ENCODE results near the gene RNF187. TPM values are rescaled to one million over a fixed set of nuclear protein-coding genes. Genes with fewer than 3 reads are reported as not detected.
A peak's percentile ranks its signal among the peaks of the same experiment; 100 is the strongest.
"Not testable (repeated sequence)": the region's sequence is repeated elsewhere in the genome, so short reads cannot be mapped to it uniquely, and the experiment has no call there.

The RNF187 gene
- total RNA-seq, 2 experiments from 2014 or later = 110 to 132 TPM

DNA sequence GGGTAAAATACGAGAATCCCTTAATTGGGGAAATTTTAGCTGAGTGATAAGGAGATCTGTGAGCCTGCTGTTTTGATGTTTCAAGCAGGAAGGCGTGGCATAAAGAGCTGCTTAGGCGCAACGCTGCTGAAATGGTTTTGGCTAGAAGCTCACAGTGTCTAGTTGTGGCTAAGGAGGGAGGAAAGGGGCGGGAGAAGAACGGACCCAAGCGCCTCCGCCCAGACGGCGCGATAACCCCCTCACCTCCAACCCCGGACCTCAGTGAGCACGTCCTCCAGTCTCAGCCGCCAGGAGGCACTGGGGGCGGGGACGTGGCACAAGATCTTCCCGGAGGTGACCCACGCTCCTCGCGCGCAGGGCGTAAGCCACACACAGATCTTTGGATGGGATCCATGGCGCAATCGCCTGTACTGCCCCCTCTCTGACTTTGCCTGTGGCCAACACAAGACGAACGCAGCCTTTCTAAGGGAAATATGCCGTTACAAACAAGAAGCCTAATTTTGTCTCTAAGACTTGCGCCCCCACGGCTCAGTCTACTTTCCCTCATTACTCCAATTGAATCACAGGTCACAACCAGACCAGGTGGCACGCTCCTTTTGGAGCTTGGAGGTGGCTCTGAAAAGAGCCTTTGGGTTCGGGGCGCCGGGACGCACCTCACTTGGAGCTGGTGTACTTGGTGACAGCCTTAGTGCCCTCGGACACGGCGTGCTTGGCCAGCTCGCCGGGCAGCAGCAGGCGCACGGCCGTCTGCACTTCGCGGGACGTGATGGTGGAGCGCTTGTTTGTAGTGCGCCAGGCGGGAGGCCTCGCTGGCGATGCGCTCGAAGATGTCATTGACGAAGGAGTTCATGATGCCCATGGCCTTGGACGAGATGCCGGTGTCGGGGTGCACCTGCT lies 23.4 kb upstream of the RNF187 start:
- H3K36me3 Mint-ChIP-seq (ENCODE audit: low read depth) = peaks cover 15% of the 10 kb centered on the region
- peak; percentile 84 for DNase-seq
- peak overlapping the region; percentile 93 for H3K27ac Mint-ChIP-seq
- peaks cover 8% of the 10 kb centered on the region for H3K27me3 Mint-ChIP-seq
- CTCF ChIA-PET = interaction anchor here (0.6 to 3.6 kb wide), 9 partner anchors 11 to 959 kb away, joined by 3 to 26 read pairs (median 4); partner anchors contain the start of gene RNF187
- peaks cover 69% of the 10 kb centered on the region for H3K4me1 Mint-ChIP-seq
- H3K4me3 Mint-ChIP-seq = peak overlapping the region; percentile 95
- POLR2A ChIA-PET = interaction anchor here (0.6 to 1.7 kb wide), 10 partner anchors 11 to 849 kb away, joined by 3 to 10 read pairs (median 4); partner anchors contain the start of genes RNF187 and TRIM11
- H3K9me3 Mint-ChIP-seq = no peaks in the 10 kb centered on the region

DNA sequence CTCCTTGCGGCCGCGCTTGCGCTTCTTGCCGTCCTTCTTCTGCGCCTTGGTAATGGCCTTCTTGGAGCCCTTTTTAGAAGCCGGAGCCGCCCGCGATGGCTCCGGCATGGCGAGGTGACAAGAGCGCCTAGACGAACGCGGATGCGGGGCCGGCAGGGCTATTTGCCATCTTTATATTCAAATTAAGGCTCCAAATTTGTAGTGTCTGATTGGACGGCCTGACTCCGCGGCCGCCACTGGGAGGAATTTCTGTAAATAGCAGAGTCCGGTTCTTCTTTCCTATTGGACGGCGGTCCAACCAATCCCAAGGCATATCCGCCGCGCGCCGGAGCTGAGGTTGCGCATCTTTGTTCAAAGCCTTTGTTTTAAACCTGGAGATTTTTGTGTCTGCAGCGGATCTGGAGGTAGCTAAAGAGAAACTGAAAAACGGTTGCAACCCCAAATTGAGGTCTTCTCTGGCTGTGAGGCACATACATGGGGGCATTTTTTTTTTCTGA lies 22.6 kb upstream of the RNF187 start:
- CTCF ChIA-PET = interaction anchor here (0.7 to 3.6 kb wide), 8 partner anchors 9 to 958 kb away, joined by 3 to 26 read pairs (median 6); partner anchors contain the start of genes RNF187 and TRIM11
- Mint-ChIP-seq H3K27me3 (peaks cover 10% of the 10 kb centered on the region), H3K4me3 (peak overlapping the region; percentile 95), H3K9me3 (no peaks in the 10 kb centered on the region), H3K36me3 (ENCODE audit: low read depth) (peaks cover 15% of the 10 kb centered on the region), H3K27ac (peak overlapping the region; percentile 93), H3K4me1 (peaks cover 66% of the 10 kb centered on the region)
- POLR2A ChIA-PET = interaction anchor here (0.6 to 1.7 kb wide), 8 partner anchors 10 to 960 kb away, joined by 3 to 10 read pairs (median 6); partner anchors contain the start of genes RNF187 and TRIM11
- peak; percentile 96 for DNase-seq

DNA sequence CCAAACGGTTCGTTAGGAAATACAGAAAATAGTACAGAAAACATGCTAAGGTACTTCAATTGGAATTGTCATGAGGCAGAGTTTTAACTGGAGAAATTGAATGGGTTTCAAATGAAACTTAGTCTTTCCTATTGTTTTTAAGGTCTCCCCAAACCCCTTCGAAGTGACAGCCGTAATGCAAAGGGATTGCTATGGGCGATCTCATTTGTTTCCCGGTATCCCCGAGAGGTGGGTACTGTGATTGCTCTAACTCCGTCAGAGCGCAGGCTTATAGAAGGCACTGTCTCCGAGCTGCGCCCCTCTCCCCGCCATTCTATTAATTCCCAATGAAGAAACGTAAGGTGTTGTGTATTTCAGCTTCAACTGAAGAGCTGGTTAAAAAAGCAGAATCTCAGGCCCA lies 22.0 kb upstream of the RNF187 start:
- no peak for DNase-seq
- peaks cover 64% of the 10 kb centered on the region for H3K4me1 Mint-ChIP-seq
- ChIA-PET POLR2A (interaction anchor here (0.6 to 1.7 kb wide), 6 partner anchors 8 to 959 kb away, joined by 3 to 10 read pairs (median 6); partner anchors contain the start of genes RNF187 and TRIM11), CTCF (interaction anchor here (0.6 to 3.6 kb wide), 10 partner anchors 10 to 327 kb away, joined by 3 to 26 read pairs (median 4); partner anchors contain the start of genes RNF187 and TRIM11)
- H3K9me3 Mint-ChIP-seq = no peaks in the 10 kb centered on the region
- H3K27me3 Mint-ChIP-seq = peaks cover 13% of the 10 kb centered on the region
- peak overlapping the region; percentile 95 for H3K4me3 Mint-ChIP-seq
- peaks cover 15% of the 10 kb centered on the region for H3K36me3 Mint-ChIP-seq (ENCODE audit: low read depth)
- peak overlapping the region; percentile 93 for H3K27ac Mint-ChIP-seq

DNA sequence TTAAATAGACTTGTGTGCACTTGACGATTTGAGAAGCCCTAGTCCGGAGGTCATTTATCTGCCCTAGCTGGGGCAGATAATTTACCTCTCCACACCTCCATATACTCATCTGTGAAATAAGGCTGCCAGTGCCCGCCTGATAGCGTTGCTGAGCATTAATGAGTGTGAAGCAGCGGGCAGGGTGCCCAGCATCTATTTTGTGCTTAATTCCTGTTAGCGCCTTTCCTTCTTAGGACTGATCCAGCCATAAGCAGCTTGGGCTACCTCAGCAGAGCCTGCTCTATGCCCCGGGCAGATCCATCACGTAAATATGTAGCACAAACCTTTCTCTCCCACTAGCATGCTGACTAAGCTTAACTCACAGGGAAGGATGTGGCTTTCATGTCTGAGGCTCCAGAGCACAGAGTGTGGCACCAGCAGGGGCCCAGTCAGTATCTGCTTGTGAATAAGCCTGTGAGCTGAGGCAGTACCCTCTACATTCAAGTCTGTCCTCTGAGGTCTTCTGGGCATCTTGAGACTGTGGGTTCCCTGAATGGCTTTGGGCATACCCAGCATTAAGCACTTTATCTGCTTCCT lies 21.5 kb upstream of the RNF187 start:
- peaks cover 13% of the 10 kb centered on the region for H3K36me3 Mint-ChIP-seq (ENCODE audit: low read depth)
- no peaks in the 10 kb centered on the region for H3K9me3 Mint-ChIP-seq
- H3K4me3 Mint-ChIP-seq = peak overlapping the region; percentile 95
- H3K27ac Mint-ChIP-seq = peak overlapping the region; percentile 93
- H3K27me3 Mint-ChIP-seq = peaks cover 14% of the 10 kb centered on the region
- ChIA-PET CTCF (interaction anchor here (0.6 to 3.6 kb wide), 10 partner anchors 8 to 328 kb away, joined by 3 to 26 read pairs (median 4); partner anchors contain the start of gene TRIM11), POLR2A (interaction anchor here (1.3 to 1.4 kb wide), 2 partner anchors 9 kb away, joined by 5 to 6 read pairs; no protein-coding TSS in a partner anchor)
- H3K4me1 Mint-ChIP-seq = peaks cover 60% of the 10 kb centered on the region
- peak; percentile 52 for DNase-seq

DNA sequence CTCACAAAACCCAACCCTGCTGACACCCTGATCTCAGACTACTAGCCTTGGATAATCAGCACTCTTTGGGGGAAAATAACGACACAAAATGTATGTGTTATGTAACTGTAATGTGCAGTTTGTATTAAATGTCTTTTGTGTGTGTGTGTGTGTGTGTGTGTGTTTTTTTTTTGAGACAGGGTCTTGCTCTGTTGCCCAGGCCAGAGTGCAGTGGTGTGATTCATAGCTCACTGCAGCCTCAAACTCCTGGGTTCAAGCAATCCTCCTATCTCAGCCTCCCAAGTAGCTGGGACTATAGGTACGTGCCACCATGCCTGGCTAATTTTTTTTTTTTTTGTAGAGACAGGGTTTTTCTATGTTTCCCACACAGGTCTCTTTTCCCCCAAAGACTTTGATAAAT lies 19.0 kb upstream of the RNF187 start:
- CTCF ChIA-PET = interaction anchor here (1.2 kb wide), 1 partner anchor 11 kb away, joined by 3 read pairs; no protein-coding TSS in a partner anchor
- DNase-seq; H3K9me3 Mint-ChIP-seq; H3K36me3 Mint-ChIP-seq (ENCODE audit: low read depth); H3K27ac Mint-ChIP-seq; H3K4me3 Mint-ChIP-seq; POLR2A ChIA-PET: not testable (repeated sequence)
- Mint-ChIP-seq H3K4me1 (peaks cover 53% of the 10 kb centered on the region), H3K27me3 (peaks cover 21% of the 10 kb centered on the region)

DNA sequence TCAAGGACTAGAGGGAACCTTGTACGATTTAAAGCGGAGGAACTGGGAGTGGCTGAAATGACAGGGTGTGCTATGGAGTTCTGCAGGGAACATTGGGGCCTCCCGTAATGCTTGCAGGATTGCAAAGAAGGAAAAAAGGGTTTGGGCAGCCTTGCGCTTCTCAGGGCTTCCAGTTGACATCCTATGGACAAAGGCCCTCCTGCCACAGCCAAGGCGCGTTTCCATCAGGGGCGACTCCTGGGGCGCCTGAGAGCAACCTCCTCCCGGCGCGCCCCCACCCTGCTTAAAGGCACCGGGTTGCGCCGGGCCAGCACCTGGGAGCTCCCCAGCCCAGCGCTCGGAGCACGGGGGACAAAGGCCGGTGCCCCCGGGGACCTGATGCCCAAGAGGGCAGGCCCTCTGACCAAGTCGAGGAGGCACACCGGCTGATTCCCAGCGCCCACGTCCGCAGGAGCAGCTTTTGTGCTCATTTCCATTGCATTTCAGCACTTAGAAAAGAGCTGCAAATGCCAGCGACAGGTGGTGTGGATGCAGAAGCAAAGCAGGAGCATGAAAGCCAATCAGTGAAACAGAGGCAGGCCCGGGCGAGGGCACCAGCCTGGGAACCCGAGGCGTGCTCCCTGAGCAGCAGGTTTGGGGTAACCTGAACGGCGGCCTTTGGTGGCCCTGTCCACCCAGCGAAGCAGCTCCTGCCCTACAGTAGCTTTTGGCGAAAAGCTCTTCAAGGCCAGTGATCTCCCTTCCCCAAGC lies 17.6 kb upstream of the RNF187 start:
- no peak for DNase-seq
- Mint-ChIP-seq H3K9me3 (no peaks in the 10 kb centered on the region), H3K27ac (no peak overlapping the region), H3K36me3 (ENCODE audit: low read depth) (no peaks in the 10 kb centered on the region), H3K4me3 (no peak overlapping the region), H3K27me3 (peaks cover 21% of the 10 kb centered on the region), H3K4me1 (peaks cover 49% of the 10 kb centered on the region)
- ChIA-PET CTCF (interaction anchor here (1.2 kb wide), 1 partner anchor 10 kb away, joined by 3 read pairs; no protein-coding TSS in a partner anchor), POLR2A (no interaction called here)

DNA sequence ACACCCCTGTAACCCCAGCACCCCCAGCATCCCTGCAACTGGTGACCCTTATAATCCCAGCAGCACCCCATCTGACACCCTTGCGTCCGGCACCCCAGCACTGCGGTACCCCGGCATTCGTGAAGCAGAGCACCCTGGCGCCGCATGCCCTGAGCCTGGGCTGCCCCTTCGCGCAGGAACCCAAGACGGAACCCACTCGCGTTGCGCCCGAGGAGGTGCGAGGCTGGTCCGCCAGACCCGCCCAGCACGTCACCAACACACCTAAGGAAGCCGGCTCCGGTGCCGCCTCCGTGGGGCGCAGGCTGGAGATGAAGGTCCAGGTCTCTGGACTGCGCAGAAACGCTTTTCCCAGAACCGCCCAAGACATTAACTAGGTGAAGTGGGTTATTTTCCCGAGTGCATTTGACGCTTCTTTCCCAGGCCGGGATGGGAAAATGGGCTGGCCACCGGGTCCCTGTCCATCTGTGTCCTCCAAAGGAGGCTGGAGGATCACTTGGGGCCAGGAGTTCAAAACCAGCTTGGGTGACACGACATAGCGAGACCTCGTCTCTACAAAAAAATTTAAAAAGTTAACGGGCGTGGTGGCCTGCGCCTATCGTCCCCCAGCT lies 15.9 kb upstream of the RNF187 start:
- H3K27ac Mint-ChIP-seq = no peak overlapping the region
- peaks cover 21% of the 10 kb centered on the region for H3K27me3 Mint-ChIP-seq
- no peaks in the 10 kb centered on the region for H3K9me3 Mint-ChIP-seq
- H3K4me1 Mint-ChIP-seq = peaks cover 32% of the 10 kb centered on the region
- H3K36me3 Mint-ChIP-seq (ENCODE audit: low read depth) = no peaks in the 10 kb centered on the region
- H3K4me3 Mint-ChIP-seq = no peak overlapping the region
- DNase-seq = no peak
- ChIA-PET POLR2A (no interaction called here), CTCF (interaction anchor here (0.6 to 2.7 kb wide), 9 partner anchors 13 to 242 kb away, joined by 3 to 15 read pairs (median 3); partner anchors contain the start of gene RNF187)

DNA sequence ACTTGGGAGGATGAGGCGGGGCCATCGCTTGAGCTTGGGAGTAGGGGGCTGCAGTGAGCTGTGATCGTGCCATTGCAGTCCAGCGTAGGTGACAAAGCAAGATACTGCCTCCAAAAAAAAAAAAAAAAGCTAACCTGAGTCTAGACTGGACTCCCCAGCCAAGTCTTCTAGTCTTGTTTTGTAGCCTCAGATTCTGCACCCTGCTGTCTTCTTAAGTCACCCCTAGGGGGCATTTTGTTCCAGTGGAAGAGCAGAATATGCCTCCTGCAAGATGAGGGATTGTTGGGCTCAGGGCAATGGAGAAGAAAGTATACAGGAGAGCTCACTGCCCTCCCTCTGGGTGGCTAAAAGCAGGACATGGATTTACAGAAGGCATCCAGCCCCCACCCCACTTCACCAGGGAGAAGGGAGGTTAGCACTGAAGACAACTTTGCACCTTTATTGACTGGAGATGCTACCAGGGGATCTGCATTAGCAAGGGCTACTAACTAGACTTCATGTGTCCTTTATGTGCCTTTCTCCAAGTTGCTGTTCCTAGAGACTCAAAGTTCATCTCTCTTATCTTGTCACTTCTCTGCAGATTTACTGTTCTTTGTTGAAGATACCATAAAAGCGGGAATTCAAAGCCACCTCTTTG lies 15.3 kb upstream of the RNF187 start:
- no peak overlapping the region for H3K27ac Mint-ChIP-seq
- DNase-seq = peak; percentile 43
- H3K4me3 Mint-ChIP-seq = no peak overlapping the region
- H3K9me3 Mint-ChIP-seq = no peaks in the 10 kb centered on the region
- peaks cover 21% of the 10 kb centered on the region for H3K27me3 Mint-ChIP-seq
- peaks cover 26% of the 10 kb centered on the region for H3K4me1 Mint-ChIP-seq
- CTCF ChIA-PET = interaction anchor here (0.6 to 2.7 kb wide), 11 partner anchors 10 to 242 kb away, joined by 3 to 15 read pairs (median 3); partner anchors contain the start of gene RNF187
- H3K36me3 Mint-ChIP-seq (ENCODE audit: low read depth) = no peaks in the 10 kb centered on the region
- POLR2A ChIA-PET = no interaction called here

DNA sequence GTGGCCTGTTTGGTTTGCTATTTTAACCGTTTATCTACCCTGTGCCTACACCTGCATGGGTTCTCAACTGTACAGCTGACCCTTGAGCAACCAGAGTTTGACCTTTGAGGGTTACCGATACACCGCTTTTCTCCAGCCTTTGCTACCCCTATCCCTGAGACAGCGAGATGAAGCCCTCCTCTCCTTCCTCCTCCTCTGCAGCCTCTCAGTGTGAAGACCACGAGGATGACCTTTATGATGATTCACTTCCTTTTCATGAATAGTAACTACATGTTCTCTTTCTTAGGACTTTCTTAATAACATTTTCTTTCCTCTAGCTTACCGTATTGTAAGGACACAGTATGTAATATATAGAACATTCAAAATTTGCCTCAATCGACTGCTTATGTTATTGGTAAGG lies 14.5 kb upstream of the RNF187 start:
- Mint-ChIP-seq H3K27me3 (peaks cover 20% of the 10 kb centered on the region), H3K4me1 (peaks cover 22% of the 10 kb centered on the region), H3K36me3 (ENCODE audit: low read depth) (no peaks in the 10 kb centered on the region), H3K27ac (no peak overlapping the region), H3K4me3 (no peak overlapping the region), H3K9me3 (no peaks in the 10 kb centered on the region)
- CTCF ChIA-PET = interaction anchor here (1.3 to 4.3 kb wide), 5 partner anchors 8 to 149 kb away, joined by 3 to 26 read pairs (median 6); partner anchors contain the start of gene RNF187
- POLR2A ChIA-PET = no interaction called here
- DNase-seq = no peak

DNA sequence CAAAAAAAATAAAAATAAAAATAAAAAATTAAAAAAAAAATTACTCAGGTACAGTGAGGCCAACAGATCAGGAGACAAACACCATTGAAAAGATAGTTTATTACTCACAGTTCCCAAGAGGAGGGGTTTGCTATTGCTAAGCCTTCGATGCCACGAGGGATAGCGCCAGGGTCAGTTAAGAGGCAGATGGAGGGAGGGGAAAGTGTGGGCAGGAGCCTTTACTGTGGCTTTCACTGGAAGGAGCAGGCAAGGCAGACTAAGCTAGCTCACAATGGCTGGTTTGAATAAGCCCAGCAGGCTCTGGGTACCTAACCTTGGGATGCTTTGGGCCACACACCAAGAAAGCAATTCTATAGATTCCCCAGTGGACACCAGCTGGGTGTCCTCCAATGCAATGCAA lies 12.7 kb upstream of the RNF187 start:
- Mint-ChIP-seq H3K36me3 (ENCODE audit: low read depth) (no peaks in the 10 kb centered on the region), H3K9me3 (no peaks in the 10 kb centered on the region), H3K4me1 (peaks cover 33% of the 10 kb centered on the region), H3K27me3 (peaks cover 11% of the 10 kb centered on the region), H3K4me3 (no peak overlapping the region), H3K27ac (no peak overlapping the region)
- POLR2A ChIA-PET = interaction anchor here (0.9 to 1.5 kb wide), 2 partner anchors 10 to 11 kb away, joined by 3 to 5 read pairs; no protein-coding TSS in a partner anchor
- CTCF ChIA-PET = interaction anchor here (1.0 to 4.3 kb wide), 3 partner anchors 10 to 26 kb away, joined by 5 to 26 read pairs (median 16); no protein-coding TSS in a partner anchor
- no peak for DNase-seq

DNA sequence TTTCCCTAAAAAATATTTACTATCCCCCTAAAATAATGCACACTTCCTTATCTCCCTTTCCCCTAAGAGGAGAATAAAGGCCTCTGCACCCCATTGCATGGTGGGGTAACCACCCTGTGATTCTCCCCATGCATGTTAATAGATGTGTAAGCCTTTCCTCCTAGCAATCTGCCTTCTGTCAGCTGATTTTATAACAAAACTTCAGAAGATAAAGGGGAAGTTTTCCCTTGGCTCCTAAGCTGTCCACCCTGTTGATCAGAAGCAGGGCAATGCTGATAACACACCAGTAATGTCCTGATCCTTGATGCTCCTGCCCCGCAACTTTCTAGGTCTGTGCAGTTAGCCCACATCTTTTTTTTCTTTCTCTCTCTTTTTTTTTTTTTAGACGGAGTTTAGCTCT lies 11.4 kb upstream of the RNF187 start:
- no peak for DNase-seq
- Mint-ChIP-seq H3K4me3 (no peak overlapping the region), H3K27ac (no peak overlapping the region), H3K36me3 (ENCODE audit: low read depth) (no peaks in the 10 kb centered on the region), H3K27me3 (peaks cover 9% of the 10 kb centered on the region), H3K4me1 (peaks cover 45% of the 10 kb centered on the region), H3K9me3 (no peaks in the 10 kb centered on the region)
- POLR2A ChIA-PET = no interaction called here
- CTCF ChIA-PET = interaction anchor here (1.0 to 4.3 kb wide), 3 partner anchors 11 to 25 kb away, joined by 5 to 26 read pairs (median 16); no protein-coding TSS in a partner anchor
